H1 (cell line): Measurements from ENCODE around the gene PHTF1. TPM values are rescaled to one million over a fixed set of nuclear protein-coding genes. Genes with fewer than 3 reads are reported as not detected.

ENCODE experiments used
- CTCF ChIA-PET: fragments of 300-600 bp; sonication (Branson Sonifier 250); formaldehyde crosslinking; loops from one replicate; lab custom pipeline; 2021; ENCODE audit not compliant: partially characterized antibody; lab: Charles Lee
- POLR2A ChIA-PET: fragments of 300-600 bp; sonication (Branson Sonifier 250); formaldehyde crosslinking; loops from one replicate; lab custom pipeline; 2021; ENCODE audit warnings: inconsistent platforms; ENCODE audit not compliant: partially characterized antibody; lab: Charles Lee
- DNase-seq, 2 experiments: peaks; one replicate each; pipeline versions ENCODE4 v3.0.0 to v3.0.0-alpha.2; 2010 to 2022; ENCODE audit warnings: low spot score in 2 of 2, low read depth in 1 of 2, mixed read lengths in 1 of 2
- FAIRE-seq: peaks from 2 replicates; lab custom pipeline; 2011; peaks lifted over from hg19 to GRCh38; lab: Jason Lieb, UNC
- H2AFZ ChIP-seq: 2 replicates; pipeline ENCODE4 v1.8.1; 2012; ENCODE audit warnings: low read length, inconsistent platforms
- H2AK5ac ChIP-seq: 2 replicates; pipeline ENCODE4 v1.6.1; 2013; ENCODE audit warnings: low read depth, low read length
- H2BK120ac ChIP-seq: replicated peaks from 2 replicates; pipeline ENCODE3; 2013; ENCODE audit warnings: low read depth, low read length, inconsistent platforms
- H2BK12ac ChIP-seq: 2 replicates; pipeline ENCODE4 v1.6.1; 2013; ENCODE audit warnings: low read depth, low read length
- H2BK15ac ChIP-seq: 2 replicates; pipeline ENCODE4 v1.6.1; 2013; ENCODE audit warnings: low read length
- H2BK20ac ChIP-seq: 2 replicates; pipeline ENCODE4 v1.6.1; 2013; ENCODE audit warnings: low read length
- H2BK5ac ChIP-seq: 2 replicates; pipeline ENCODE4 v1.6.1; 2013; ENCODE audit warnings: low read depth, low read length
- H3K14ac ChIP-seq: 2 replicates; pipeline ENCODE4 v1.6.1; 2013; ENCODE audit warnings: inconsistent platforms; ENCODE audit not compliant: insufficient read length
- H3K18ac ChIP-seq: 2 replicates; pipeline ENCODE4 v1.6.1; 2013; ENCODE audit warnings: low read length; ENCODE audit errors: extremely low read depth
- H3K23ac ChIP-seq: 2 replicates; pipeline ENCODE4 v1.6.1; 2013; ENCODE audit warnings: inconsistent platforms; ENCODE audit not compliant: insufficient read length
- H3K23me2 ChIP-seq: 2 replicates; pipeline ENCODE4 v1.6.1; 2013; ENCODE audit warnings: low read depth, low read length
- H3K27ac ChIP-seq: 2 replicates; pipeline ENCODE4 v1.6.1; 2011; ENCODE audit warnings: low read depth, low read length, inconsistent platforms
- H3K27me3 ChIP-seq, 4 experiments: replicated peaks in 1 of 4; 1 replicate in 1 of 4; 2 replicates in 3 of 4; pipeline versions ENCODE4 v1.6.1 to v1.8.1; 2011 to 2013; ENCODE audit warnings: low read length in 3 of 4, mild to moderate bottlenecking in 3 of 4, inconsistent platforms in 2 of 4, mixed read lengths in 2 of 4, moderate library complexity in 1 of 4; ENCODE audit not compliant: control insufficient read depth in 3 of 4, insufficient read depth in 3 of 4; ENCODE audit errors: extremely low read depth in 1 of 4
- H3K36me3 ChIP-seq, 4 experiments: 2 replicates each; pipeline versions ENCODE4 v1.6.1 to v1.8.1; 2011 to 2013; ENCODE audit warnings: mild to moderate bottlenecking in 4 of 4, low read length in 3 of 4, moderate library complexity in 2 of 4, control low read depth in 1 of 4, inconsistent platforms in 1 of 4; ENCODE audit not compliant: insufficient read depth in 4 of 4, control insufficient read depth in 2 of 4
- H3K4ac ChIP-seq: replicated peaks from 2 replicates; pipeline ENCODE3; 2013; ENCODE audit warnings: low read length, low read depth, mixed read lengths, inconsistent platforms; ENCODE audit not compliant: insufficient read length
- H3K4me1 ChIP-seq, 4 experiments: replicated peaks in 1 of 4; 1 replicate in 1 of 4; 2 replicates in 3 of 4; pipeline versions ENCODE4 v1.6.1 to v1.8.1; 2011 to 2013; ENCODE audit warnings: low read length in 3 of 4, inconsistent platforms in 2 of 4, mixed read lengths in 1 of 4; ENCODE audit not compliant: insufficient read depth in 4 of 4, control insufficient read depth in 3 of 4
- H3K4me2 ChIP-seq, 2 experiments: 2 replicates each; pipeline versions ENCODE4 v1.6.1 to v1.8.1; 2011 to 2013; ENCODE audit warnings: low read depth in 2 of 2, low read length in 2 of 2, control low read depth in 1 of 2, inconsistent platforms in 1 of 2, mild to moderate bottlenecking in 1 of 2; ENCODE audit not compliant: insufficient read depth in 1 of 2
- H3K4me3 ChIP-seq, 4 experiments: fragments of 200-600, 300-600 bp in 1 of 4; sonication (generic), shearing (Covaris generic), sonication (Bioruptor Twin) in 1 of 4; 2 replicates each; pipeline versions ENCODE4 v1.5.1 to v1.8.1; 2011 to 2016; ENCODE audit warnings: low read length in 4 of 4, low read depth in 3 of 4, control low read depth in 2 of 4, inconsistent platforms in 2 of 4, mild to moderate bottlenecking in 2 of 4, mixed read lengths in 1 of 4, moderate library complexity in 1 of 4; ENCODE audit not compliant: insufficient read depth in 2 of 4; ENCODE audit errors: extremely low read depth in 1 of 4
- H3K56ac ChIP-seq: replicated peaks from 2 replicates; pipeline ENCODE3; 2013; ENCODE audit warnings: low read depth, mild to moderate bottlenecking, mixed read lengths, low read length, inconsistent platforms; ENCODE audit not compliant: insufficient read length
- H3K79me1 ChIP-seq: 2 replicates; pipeline ENCODE4 v1.6.1; 2013; ENCODE audit warnings: low read depth, low read length, control low read depth
- H3K79me2 ChIP-seq, 2 experiments: 2 replicates each; pipeline versions ENCODE4 v1.6.1 to v1.8.1; 2012 to 2013; ENCODE audit warnings: low read length in 2 of 2, mild to moderate bottlenecking in 2 of 2, inconsistent platforms in 1 of 2; ENCODE audit not compliant: insufficient read depth in 2 of 2, control insufficient read depth in 1 of 2
- H3K9ac ChIP-seq, 4 experiments: replicated peaks in 1 of 4; 1 replicate in 1 of 4; 2 replicates in 3 of 4; pipeline versions ENCODE4 v1.6.1 to v1.8.1; 2011 to 2013; ENCODE audit warnings: low read depth in 3 of 4, low read length in 3 of 4, control low read depth in 2 of 4, mild to moderate bottlenecking in 2 of 4, moderate library complexity in 2 of 4, inconsistent platforms in 1 of 4; ENCODE audit errors: extremely low read depth in 1 of 4
- H3K9me3 ChIP-seq, 2 experiments: 2 replicates each; pipeline versions ENCODE4 v1.6.1 to v1.8.1; 2012 to 2013; ENCODE audit warnings: mild to moderate bottlenecking in 2 of 2, moderate library complexity in 2 of 2, control low read depth in 1 of 2, inconsistent platforms in 1 of 2, low read depth in 1 of 2, low read length in 1 of 2, mixed read lengths in 1 of 2; ENCODE audit not compliant: insufficient read depth in 2 of 2
- H4K20me1 ChIP-seq, 2 experiments: replicated peaks in 1 of 2; 2 replicates each; pipeline versions ENCODE3 to v1.8.1; 2011 to 2013; ENCODE audit warnings: inconsistent platforms in 2 of 2, low read length in 2 of 2, mild to moderate bottlenecking in 1 of 2; ENCODE audit not compliant: insufficient read depth in 2 of 2, control insufficient read depth in 1 of 2
- H4K5ac ChIP-seq: 2 replicates; pipeline ENCODE4 v1.6.1; 2013; ENCODE audit warnings: low read length, low read depth, mixed read lengths, inconsistent platforms; ENCODE audit not compliant: insufficient read length
- H4K8ac ChIP-seq: 2 replicates; pipeline ENCODE4 v1.8.0; 2013; ENCODE audit warnings: mild to moderate bottlenecking, moderate library complexity, low read length, inconsistent platforms; ENCODE audit not compliant: insufficient read depth; ENCODE audit errors: extremely low read depth
- H4K91ac ChIP-seq: replicated peaks from 2 replicates; pipeline ENCODE3; 2013; ENCODE audit warnings: low read length, mixed read lengths, inconsistent platforms; ENCODE audit not compliant: insufficient read length
- CREB1 ChIP-seq: IDR thresholded peaks from 2 replicates; pipeline ENCODE4 v1.6.1; 2012; ENCODE audit warnings: inconsistent platforms
- CTBP2 ChIP-seq: IDR thresholded peaks from 2 replicates; pipeline ENCODE4 v1.7.0; 2011; ENCODE audit warnings: borderline replicate concordance, mild to moderate bottlenecking, moderate library complexity, mixed read lengths, low read length; ENCODE audit not compliant: insufficient read depth, insufficient read length
- RAD21 ChIP-seq, 2 experiments: IDR thresholded peaks in 1 of 2; conservative IDR thresholded peaks in 1 of 2; 2 replicates each; pipeline ENCODE4 v1.6.1; 2011; ENCODE audit warnings: low read depth in 2 of 2, low read length in 2 of 2, improper control_type of control experiment in 1 of 2, inconsistent platforms in 1 of 2, mild to moderate bottlenecking in 1 of 2, moderate library complexity in 1 of 2
- ZNF274 ChIP-seq: IDR thresholded peaks from 2 replicates; pipeline ENCODE4 v1.7.0; 2012; ENCODE audit warnings: low read length, borderline replicate concordance; ENCODE audit errors: extremely low read depth
- WGBS, 2 experiments: shearing (Covaris generic) in 1 of 2; methylation state at CpG; one replicate each; pipeline versions ENCODE4 v1.1.6 to v1.1.7; 2013 to 2015; ENCODE audit warnings: low lambda C conversion rate in 2 of 2, mixed read lengths in 2 of 2, inconsistent platforms in 1 of 2, low coverage in 1 of 2, missing lambda C conversion rate in 1 of 2; ENCODE audit not compliant: insufficient replicate concordance in 2 of 2, insufficient coverage in 1 of 2, insufficient read length in 1 of 2; ENCODE audit errors: extremely low coverage in 1 of 2, missing lambda C conversion rate in 1 of 2; 5-methylcytosine and 5-hydroxymethylcytosine counted together
- polyA plus RNA-seq, 7 experiments: library from polyadenylated mRNA; depleted of rRNA in 3 of 7; stranded (reverse) in 5 of 7; unstranded in 2 of 7; fragments of >200 nt in 5 of 7; fragments of 200-250 nt in 2 of 7; gene quantifications; 1 replicate in 5 of 7; 2 replicates in 1 of 7; 4 replicates in 1 of 7; pipeline versions ENCODE4 v1.2.1 to v1.2.3, GENCODE V29; 2011 to 2013; ENCODE audit warnings: missing spikeins in 2 of 7, mixed read lengths in 2 of 7
- total RNA-seq: library from RNA; stranded (reverse); fragmentation: NEBNext Ultra II Directional; extraction: Animal tissue kit (Norgen Biotek cat#: 25700); gene quantifications from 2 replicates; pipeline ENCODE4 v1.2.1, GENCODE V29; 2021
- TF ChIP-seq, protein P1 (sequence below): IDR thresholded peaks from 2 replicates; pipeline ENCODE4 v1.6.1; 2012; ENCODE audit warnings: inconsistent platforms
- TF ChIP-seq, protein P2 (sequence below): IDR thresholded peaks from 2 replicates; pipeline ENCODE4 v1.6.1; 2012; ENCODE audit warnings: inconsistent platforms
- TF ChIP-seq, protein P3 (sequence below): IDR thresholded peaks from 2 replicates; pipeline ENCODE4 v1.6.1; 2012; ENCODE audit warnings: low read length, inconsistent platforms

Gene PHTF1
- total and polyA plus RNA-seq, 2 of the 8 experiments (the other 6 are each of a cell fraction or from before 2014, with no cell fraction given): 9.1 to 26.9 TPM

DNA sequence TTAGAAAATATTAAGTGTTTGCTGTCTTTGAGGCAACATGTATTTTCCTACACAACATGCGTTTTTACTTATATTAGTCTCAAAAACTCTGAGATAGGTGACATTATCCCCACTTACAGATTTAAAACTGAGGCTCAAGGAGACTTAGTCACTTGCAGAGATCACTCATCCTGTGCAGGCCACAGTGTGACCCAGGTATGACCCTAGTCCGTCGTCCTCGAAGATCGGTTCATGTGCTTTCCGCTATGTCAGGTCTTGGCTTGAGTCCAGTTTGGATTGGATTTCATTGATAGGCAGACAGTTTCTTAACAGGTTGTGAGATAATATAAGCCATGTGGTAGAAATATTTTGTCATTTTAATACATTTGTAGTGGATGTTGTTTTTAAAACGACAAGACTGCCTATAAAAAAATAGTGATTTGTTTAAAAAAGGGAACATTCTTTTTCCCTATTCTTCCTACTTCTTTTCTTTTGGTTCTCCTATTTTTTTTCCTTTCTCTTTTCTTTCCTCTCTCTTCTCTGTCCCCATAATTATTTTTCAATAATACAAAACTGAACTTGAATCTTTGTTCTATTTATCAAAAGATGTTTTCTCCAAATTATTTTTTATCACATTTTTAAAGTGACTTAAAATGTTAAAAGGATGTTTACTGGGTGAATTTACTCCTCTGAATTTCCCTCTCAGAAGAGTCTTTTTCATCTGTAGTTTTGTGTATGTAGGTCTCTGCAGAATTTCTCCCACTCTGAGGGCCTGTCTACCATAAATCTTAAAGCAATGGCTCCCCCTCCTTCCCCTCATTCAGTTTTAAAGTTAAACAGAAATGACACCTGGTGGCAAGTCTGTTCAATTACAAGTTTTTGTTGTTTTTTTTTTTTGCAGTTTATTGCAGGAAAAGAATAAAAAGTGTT is 81.8 kb downstream of the PHTF1 start:
- Histone ChIP-seq H4K5ac (no peak overlapping the region), H2BK5ac (no peak overlapping the region), H3K79me1 (no peaks in the 10 kb centered on the region), H3K9me3 (no peaks in the 10 kb centered on the region; a peak in 1 of 4 replicates), H3K27me3 (no peaks in the 10 kb centered on the region), H3K9ac (no peak overlapping the region), H2BK15ac (no peak overlapping the region), H3K4me2 (no peak overlapping the region), H3K4ac (no peak overlapping the region), H2AFZ (no peak overlapping the region), H3K4me3 (no peak overlapping the region), H3K23me2 (no peaks in the 10 kb centered on the region), H3K23ac (no peak overlapping the region), H3K4me1 (peaks cover 0 to 3% (median 0%) of the 10 kb centered on the region in 4 experiments; a peak in 1 of 7 replicates), H2BK12ac (no peak overlapping the region), H4K8ac (no peak overlapping the region), H2AK5ac (no peak overlapping the region), H3K36me3 (0 out of 8 replicates have a peak, but pooled peaks cover 0 to 2% (median 0%) of the 10 kb centered on the region in 4 experiments), H3K79me2 (no peaks in the 10 kb centered on the region), H3K27ac (no peak overlapping the region), H3K56ac (no peak overlapping the region), H2BK20ac (no peak overlapping the region), H4K20me1 (no peaks in the 10 kb centered on the region), H4K91ac (no peak overlapping the region), H3K18ac (no peak overlapping the region), H3K14ac (no peak overlapping the region), H2BK120ac (no peak overlapping the region)
- DNase-seq (no peak), FAIRE-seq (peak; percentile 45)
- ChIA-PET POLR2A (no interaction called here), CTCF (interaction anchor here (0.9 to 1.9 kb wide), 8 partner anchors 10 to 962 kb away, joined by 3 to 12 read pairs (median 4); partner anchors contain the start of gene PPM1J)
- WGBS, 2 experiments: 89% methylated on average over 7 of the region's 7 CpGs; no CpG with 5 or more reads in 1 of the 2 experiments
- TF ChIP-seq, protein P1, sequence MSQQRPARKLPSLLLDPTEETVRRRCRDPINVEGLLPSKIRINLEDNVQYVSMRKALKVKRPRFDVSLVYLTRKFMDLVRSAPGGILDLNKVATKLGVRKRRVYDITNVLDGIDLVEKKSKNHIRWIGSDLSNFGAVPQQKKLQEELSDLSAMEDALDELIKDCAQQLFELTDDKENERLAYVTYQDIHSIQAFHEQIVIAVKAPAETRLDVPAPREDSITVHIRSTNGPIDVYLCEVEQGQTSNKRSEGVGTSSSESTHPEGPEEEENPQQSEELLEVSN: no peak
- TF ChIP-seq CREB1 (no peak), RAD21 (IDR thresholded peaks at IDR 0.05 in 1 of 2, conservative IDR thresholded peaks at IDR 0.05 in 1 of 2; ENCODE audit: low read depth in 2 of 2, low read length in 2 of 2) (peak; percentile 83 to 84), ZNF274 (no peak), CTBP2 (no peak)
- TF ChIP-seq, protein P2, sequence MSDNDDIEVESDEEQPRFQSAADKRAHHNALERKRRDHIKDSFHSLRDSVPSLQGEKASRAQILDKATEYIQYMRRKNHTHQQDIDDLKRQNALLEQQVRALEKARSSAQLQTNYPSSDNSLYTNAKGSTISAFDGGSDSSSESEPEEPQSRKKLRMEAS: no peak
- TF ChIP-seq, protein P3, sequence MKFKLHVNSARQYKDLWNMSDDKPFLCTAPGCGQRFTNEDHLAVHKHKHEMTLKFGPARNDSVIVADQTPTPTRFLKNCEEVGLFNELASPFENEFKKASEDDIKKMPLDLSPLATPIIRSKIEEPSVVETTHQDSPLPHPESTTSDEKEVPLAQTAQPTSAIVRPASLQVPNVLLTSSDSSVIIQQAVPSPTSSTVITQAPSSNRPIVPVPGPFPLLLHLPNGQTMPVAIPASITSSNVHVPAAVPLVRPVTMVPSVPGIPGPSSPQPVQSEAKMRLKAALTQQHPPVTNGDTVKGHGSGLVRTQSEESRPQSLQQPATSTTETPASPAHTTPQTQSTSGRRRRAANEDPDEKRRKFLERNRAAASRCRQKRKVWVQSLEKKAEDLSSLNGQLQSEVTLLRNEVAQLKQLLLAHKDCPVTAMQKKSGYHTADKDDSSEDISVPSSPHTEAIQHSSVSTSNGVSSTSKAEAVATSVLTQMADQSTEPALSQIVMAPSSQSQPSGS: no peak
